OCI-LY1 (cell line): ENCODE measurements around the gene NUMBL.

Experiments
- H2AFZ ChIP-seq: fragments of 200-600 bp; sonication (generic), shearing (Covaris generic); 2 replicates; pipeline ENCODE4 v1.6.0; 2014; ENCODE audit warnings: antibody characterized with exemption, mild to moderate bottlenecking, low read length
- H3F3A ChIP-seq: fragments of 200-600 bp; sonication (generic), shearing (Covaris generic); 2 replicates; pipeline ENCODE4 v1.6.0; 2014; ENCODE audit warnings: mild to moderate bottlenecking, antibody characterized with exemption, low read length, moderate library complexity; ENCODE audit not compliant: insufficient read depth
- H3K27ac ChIP-seq: fragments of 200-600 bp; sonication (generic); 2 replicates; pipeline ENCODE4 v1.5.1; 2014; ENCODE audit warnings: low read length, mixed run types, mild to moderate bottlenecking, low read depth; ENCODE audit not compliant: poor library complexity, severe bottlenecking
- H3K27me3 ChIP-seq: fragments of 200-600 bp; sonication (generic); 2 replicates; pipeline ENCODE4 v1.6.0; 2014; ENCODE audit warnings: antibody characterized with exemption, mild to moderate bottlenecking, low read length, moderate library complexity; ENCODE audit not compliant: insufficient read depth
- H3K36me3 ChIP-seq: fragments of 200-600 bp; sonication (generic); 2 replicates; pipeline ENCODE4 v1.6.1; 2014; ENCODE audit warnings: mild to moderate bottlenecking, antibody characterized with exemption, low read length, moderate library complexity, mixed read lengths; ENCODE audit not compliant: insufficient read depth
- H3K4me1 ChIP-seq: fragments of 200-600 bp; sonication (generic); 2 replicates; pipeline ENCODE4 v1.5.1; 2014; ENCODE audit warnings: mild to moderate bottlenecking, low read length, moderate library complexity; ENCODE audit not compliant: insufficient read depth, severe bottlenecking
- H3K4me2 ChIP-seq: fragments of 200-600 bp; sonication (generic), shearing (Covaris generic); 2 replicates; pipeline ENCODE4 v1.6.1; 2014; ENCODE audit warnings: low read length
- H3K4me3 ChIP-seq: fragments of 200-600 bp; sonication (generic); 2 replicates; pipeline ENCODE4 v1.5.1; 2014; ENCODE audit warnings: low read length, low read depth, mild to moderate bottlenecking, mixed read lengths; ENCODE audit not compliant: poor library complexity, severe bottlenecking
- H3K79me2 ChIP-seq: fragments of 200-600 bp; shearing (Covaris generic); 2 replicates; pipeline ENCODE4 v1.6.1; 2016; ENCODE audit warnings: mixed run types, low read length, mixed read lengths; ENCODE audit not compliant: insufficient read depth
- H3K9ac ChIP-seq: fragments of 200-600 bp; sonication (generic), shearing (Covaris generic); 2 replicates; pipeline ENCODE4 v1.6.1; 2014; ENCODE audit warnings: mild to moderate bottlenecking, low read length, mixed read lengths
- H3K9me2 ChIP-seq: fragments of 200-600 bp; sonication (generic), shearing (Covaris generic); 2 replicates; pipeline ENCODE4 v1.6.1; 2014; ENCODE audit warnings: low read depth, mild to moderate bottlenecking, low read length, mixed read lengths
- H3K9me3 ChIP-seq: fragments of 200-600 bp; shearing (Covaris generic); 2 replicates; pipeline ENCODE4 v1.6.1; 2014; ENCODE audit warnings: low read length, mixed read lengths
- H4K20me1 ChIP-seq: fragments of 200-600 bp; sonication (generic), shearing (Covaris generic); 2 replicates; pipeline ENCODE4 v1.6.0; 2016; ENCODE audit warnings: mild to moderate bottlenecking, low read length; ENCODE audit not compliant: insufficient read depth
- CTCF ChIP-seq: fragments of 200-600 bp; sonication (generic), shearing (Covaris generic); IDR thresholded peaks from 2 replicates; pipeline ENCODE4 v1.5.1; 2017; ENCODE audit warnings: mild to moderate bottlenecking, antibody characterized with exemption, low read length, moderate library complexity, mixed read lengths
- EZH2 ChIP-seq: fragments of 200-600 bp; sonication (generic), shearing (Covaris generic); IDR thresholded peaks from 2 replicates; pipeline ENCODE4 v1.8.0; 2017; ENCODE audit warnings: borderline replicate concordance, mixed run types, mild to moderate bottlenecking, antibody characterized with exemption, low read length, moderate library complexity, mixed read lengths

The NUMBL gene

GRCh38 chr19:40689339-40690049 lies 957 bp downstream of the NUMBL start:
- Histone ChIP-seq H3K4me3 (peak overlapping the region; percentile 81), H3K9ac (peak overlapping the region; percentile 87), H3K4me1 (peaks cover 40% of the 10 kb centered on the region), H3K36me3 (peaks cover 11% of the 10 kb centered on the region; the same call in 1 of the 2 replicates), H3K4me2 (peak overlapping the region; percentile 100), H3K9me2 (no peaks in the 10 kb centered on the region), H3K9me3 (no peaks in the 10 kb centered on the region), H3K27ac (peak overlapping the region; percentile 67), H3K27me3 (no peaks in the 10 kb centered on the region), H2AFZ (no peak overlapping the region), H3F3A (0 out of 2 replicates have a peak, but pooled peaks cover 7% of the 10 kb centered on the region), H3K79me2 (no peaks in the 10 kb centered on the region), H4K20me1 (no peaks in the 10 kb centered on the region)
- TF ChIP-seq EZH2 (no peak), CTCF (no peak)

GRCh38 chr19:40688987-40689338 lies 1.5 kb downstream of the NUMBL start:
- H3K9me3 ChIP-seq, result no peaks in the 10 kb centered on the region
- H3K27ac ChIP-seq, result peak overlapping the region; percentile 67
- H3K4me2 ChIP-seq, result peak overlapping the region; percentile 100
- peaks cover 11% of the 10 kb centered on the region; the same call in 1 of the 2 replicates for H3K36me3 ChIP-seq
- no peaks in the 10 kb centered on the region for H3K79me2 ChIP-seq
- H2AFZ ChIP-seq, result no peak overlapping the region
- no peaks in the 10 kb centered on the region for H4K20me1 ChIP-seq
- H3K9ac ChIP-seq, result peak overlapping the region; percentile 87; the same call in 1 of the 2 replicates
- no peaks in the 10 kb centered on the region for H3K9me2 ChIP-seq
- H3K27me3 ChIP-seq, result no peaks in the 10 kb centered on the region
- TF ChIP-seq CTCF (no peak), EZH2 (no peak)
- peak overlapping the region; percentile 81 for H3K4me3 ChIP-seq
- H3F3A ChIP-seq, result 0 out of 2 replicates have a peak, but pooled peaks cover 7% of the 10 kb centered on the region
- peaks cover 40% of the 10 kb centered on the region for H3K4me1 ChIP-seq

- H2AFZ ChIP-seq, result no peak overlapping the region
- no peaks in the 10 kb centered on the region for H4K20me1 ChIP-seq
- no peak overlapping the region; the same call in 1 of the 2 replicates for H3K9ac ChIP-seq
- peak overlapping the region; percentile 67 for H3K27ac ChIP-seq
- H3K4me1 ChIP-seq, result peaks cover 40% of the 10 kb centered on the region
- peak overlapping the region; percentile 100 for H3K4me2 ChIP-seq
- H3F3A ChIP-seq, result 0 out of 2 replicates have a peak, but pooled peaks cover 7% of the 10 kb centered on the region
- no peak for TF ChIP-seq EZH2
- no peak for TF ChIP-seq CTCF
- H3K36me3 ChIP-seq, result peaks cover 11% of the 10 kb centered on the region; the same call in 1 of the 2 replicates
- no peaks in the 10 kb centered on the region for H3K27me3 ChIP-seq
- no peaks in the 10 kb centered on the region for H3K9me2 ChIP-seq
- no peaks in the 10 kb centered on the region for H3K9me3 ChIP-seq
- H3K79me2 ChIP-seq, result no peaks in the 10 kb centered on the region
- H3K4me3 ChIP-seq, result peak overlapping the region; percentile 81
Observed at GRCh38 chr19:40688309-40688708, 2.1 kb downstream of the NUMBL start.
